DOHH2 (cell line): ENCODE data around the gene GYG1.

Experiments
- H3F3A ChIP-seq: fragments of 200-600 bp; sonication (generic), shearing (Covaris generic); 2 replicates; pipeline ENCODE4 v1.6.0; 2016; ENCODE audit warnings: antibody characterized with exemption, mild to moderate bottlenecking; ENCODE audit not compliant: control insufficient read depth, insufficient read depth
- H3K27ac ChIP-seq: fragments of 200-600 bp; sonication (generic); 2 replicates; pipeline ENCODE4 v1.5.1; 2014; ENCODE audit warnings: low read depth, mild to moderate bottlenecking, low read length, moderate library complexity
- H3K27me3 ChIP-seq: fragments of 200-600 bp; sonication (generic); 2 replicates; pipeline ENCODE4 v1.6.1; 2014; ENCODE audit warnings: mild to moderate bottlenecking, low read length, mixed read lengths; ENCODE audit not compliant: control insufficient read depth
- H3K36me3 ChIP-seq: fragments of 200-600 bp; sonication (generic); 2 replicates; pipeline ENCODE4 v1.6.1; 2014; ENCODE audit warnings: mild to moderate bottlenecking, low read length, moderate library complexity, mixed read lengths; ENCODE audit not compliant: control insufficient read depth
- H3K4me1 ChIP-seq: fragments of 200-600 bp; sonication (generic); 2 replicates; pipeline ENCODE4 v1.6.1; 2014; ENCODE audit warnings: mild to moderate bottlenecking, low read length, mixed read lengths; ENCODE audit not compliant: control insufficient read depth
- H3K4me2 ChIP-seq: fragments of 200-600 bp; sonication (generic); 2 replicates; pipeline ENCODE4 v1.6.0; 2014; ENCODE audit warnings: mild to moderate bottlenecking, low read length, moderate library complexity
- H3K4me3 ChIP-seq: fragments of 200-600 bp; sonication (generic); 2 replicates; pipeline ENCODE4 v1.5.1; 2014; ENCODE audit warnings: mild to moderate bottlenecking, low read length, mixed read lengths
- H3K79me2 ChIP-seq: fragments of 200-600 bp; sonication (generic); 2 replicates; pipeline ENCODE4 v1.6.1; 2014; ENCODE audit warnings: mild to moderate bottlenecking, low read length, mixed read lengths; ENCODE audit not compliant: control insufficient read depth
- H3K9me2 ChIP-seq: fragments of 200-600 bp; sonication (generic); replicated peaks from 2 replicates; pipeline ENCODE4 v1.6.1; 2014; ENCODE audit warnings: mild to moderate bottlenecking, low read length, mixed read lengths; ENCODE audit not compliant: control insufficient read depth
- H3K9me3 ChIP-seq: fragments of 200-600 bp; sonication (generic); 2 replicates; pipeline ENCODE4 v1.6.1; 2014; ENCODE audit warnings: antibody characterized with exemption, low read length, mixed read lengths; ENCODE audit not compliant: control insufficient read depth, insufficient read depth
- H4K20me1 ChIP-seq: fragments of 200-600 bp; sonication (generic); 2 replicates; pipeline ENCODE4 v1.6.0; 2014; ENCODE audit warnings: low read depth, mild to moderate bottlenecking, antibody characterized with exemption, low read length, moderate library complexity; ENCODE audit not compliant: control insufficient read depth, insufficient read depth
- CTCF ChIP-seq: fragments of 200-600 bp; sonication (generic); IDR thresholded peaks from one replicate; pipeline ENCODE4 v1.5.1; 2014; ENCODE audit warnings: antibody characterized with exemption, mild to moderate bottlenecking, low read depth, low read length; ENCODE audit not compliant: poor library complexity, severe bottlenecking
- EZH2phosphoT487 ChIP-seq: fragments of 200-600 bp; sonication (generic); IDR thresholded peaks from 2 replicates; pipeline ENCODE4 v1.6.1; 2017; ENCODE audit warnings: borderline replicate concordance, mild to moderate bottlenecking, antibody characterized with exemption, low read length, moderate library complexity, mixed read lengths

Gene GYG1

GRCh38 chr3:149021830-149022229 is 30.5 kb downstream of the GYG1 start:
- H3K27ac ChIP-seq = no peak overlapping the region
- H3K79me2 ChIP-seq = no peaks in the 10 kb centered on the region
- no peaks in the 10 kb centered on the region for H3K9me2 ChIP-seq
- H3K36me3 ChIP-seq = peaks cover 62% of the 10 kb centered on the region
- peaks cover 3% of the 10 kb centered on the region; the same call in 1 of the 2 replicates for H3K9me3 ChIP-seq
- H3K4me2 ChIP-seq = no peak overlapping the region
- H4K20me1 ChIP-seq = no peaks in the 10 kb centered on the region
- no peaks in the 10 kb centered on the region for H3K4me1 ChIP-seq
- H3F3A ChIP-seq = no peaks in the 10 kb centered on the region
- H3K27me3 ChIP-seq = no peaks in the 10 kb centered on the region
- H3K4me3 ChIP-seq = no peak overlapping the region
- TF ChIP-seq EZH2phosphoT487 = no peak
- TF ChIP-seq CTCF = no peak

- Histone ChIP-seq H3K4me1 (no peaks in the 10 kb centered on the region), H3K4me2 (no peak overlapping the region), H3K36me3 (peaks cover 73% of the 10 kb centered on the region), H4K20me1 (no peaks in the 10 kb centered on the region), H3K9me2 (no peaks in the 10 kb centered on the region), H3K27ac (no peak overlapping the region), H3F3A (no peaks in the 10 kb centered on the region), H3K79me2 (no peaks in the 10 kb centered on the region), H3K27me3 (no peaks in the 10 kb centered on the region), H3K4me3 (no peak overlapping the region), H3K9me3 (peaks cover 3% of the 10 kb centered on the region; the same call in 1 of the 2 replicates)
- TF ChIP-seq CTCF (no peak), EZH2phosphoT487 (no peak)
These were observed 32.6 kb downstream of the GYG1 start for GRCh38 chr3:149023951-149024350.

GRCh38 chr3:149026718-149027117 is 35.4 kb downstream of the GYG1 start:
- Histone ChIP-seq H3K9me3 (peaks cover 3% of the 10 kb centered on the region; the same call in 1 of the 2 replicates), H3K4me3 (no peak overlapping the region), H3K36me3 (peaks cover 78% of the 10 kb centered on the region), H3K27ac (no peak overlapping the region), H3K9me2 (no peaks in the 10 kb centered on the region), H3K79me2 (no peaks in the 10 kb centered on the region), H3K4me1 (no peaks in the 10 kb centered on the region), H3K27me3 (no peaks in the 10 kb centered on the region), H3F3A (no peaks in the 10 kb centered on the region), H3K4me2 (no peak overlapping the region), H4K20me1 (no peaks in the 10 kb centered on the region)
- TF ChIP-seq EZH2phosphoT487 (no peak), CTCF (no peak)
